Astrocyte of the hippocampus (primary cell): ENCODE results near the gene SPCS1.
A peak's percentile ranks its signal among the peaks of the same experiment; 100 is the strongest.
"Not testable (repeated sequence)": the region's sequence is repeated elsewhere in the genome, so short reads cannot be mapped to it uniquely, and the experiment has no call there.

Source experiments
- DNase-seq: peaks from one replicate; pipeline ENCODE4 v3.0.0; 2011; ENCODE audit warnings: low read depth, low spot score

The SPCS1 gene

GRCh38 chr3:52694528-52695189, 11.2 kb upstream of the SPCS1 start:
- no peak for DNase-seq

GRCh38 chr3:52695798-52696671, 9.9 kb upstream of the SPCS1 start:
- DNase-seq, result no peak

DNA sequence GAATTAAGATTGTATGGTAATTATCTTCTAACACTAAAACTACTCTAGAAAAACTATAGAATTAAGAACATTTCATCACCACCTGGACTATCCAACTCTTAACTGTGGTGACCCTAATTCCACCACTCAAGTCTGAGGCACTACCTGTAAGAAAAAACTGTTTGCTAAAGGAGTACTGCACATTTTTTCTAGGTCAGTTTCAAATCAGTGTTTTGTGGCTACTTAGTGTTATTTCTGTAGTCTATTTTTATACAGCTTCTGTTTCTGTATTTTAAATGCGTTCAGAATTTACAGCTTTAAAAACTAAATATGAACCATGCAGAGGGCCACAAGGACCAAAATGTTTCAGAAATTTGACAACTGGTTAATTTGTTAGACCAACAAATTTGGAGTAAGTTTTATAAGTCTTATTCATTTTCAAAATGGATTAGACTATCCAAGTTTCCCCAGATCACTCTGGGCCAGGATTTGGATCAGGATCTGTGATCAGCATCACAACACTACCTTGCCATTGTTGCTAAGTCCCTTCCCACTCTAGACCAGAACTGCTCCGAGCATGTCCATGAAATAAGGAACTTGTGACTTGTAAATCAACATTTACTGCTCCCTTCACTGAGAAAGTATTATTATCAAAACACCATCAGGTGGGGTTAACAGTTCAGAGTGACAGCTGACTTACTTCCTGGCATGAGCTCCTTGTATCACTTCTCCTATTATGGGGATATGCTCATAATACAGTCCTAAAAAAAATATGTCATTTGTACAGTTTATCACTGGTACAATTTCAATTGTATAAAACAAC, 8.9 kb upstream of the SPCS1 start:
- no peak for DNase-seq

DNA sequence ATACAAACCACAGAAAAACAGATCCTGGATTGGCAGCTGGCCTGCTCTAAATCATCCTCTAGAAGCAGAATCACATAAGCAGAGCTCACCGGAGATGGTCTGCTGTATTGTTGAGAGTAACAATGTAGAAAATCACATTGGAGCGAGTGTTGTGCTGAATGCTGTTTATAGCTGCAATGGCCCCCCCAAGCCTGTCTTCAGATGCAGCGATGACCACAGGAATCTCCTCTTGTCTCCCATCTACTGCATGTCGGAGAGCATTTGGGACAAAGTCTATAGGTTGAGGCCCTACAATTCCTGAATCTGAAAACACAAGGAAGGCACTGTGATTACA, 8.3 kb upstream of the SPCS1 start:
- no peak for DNase-seq

DNA sequence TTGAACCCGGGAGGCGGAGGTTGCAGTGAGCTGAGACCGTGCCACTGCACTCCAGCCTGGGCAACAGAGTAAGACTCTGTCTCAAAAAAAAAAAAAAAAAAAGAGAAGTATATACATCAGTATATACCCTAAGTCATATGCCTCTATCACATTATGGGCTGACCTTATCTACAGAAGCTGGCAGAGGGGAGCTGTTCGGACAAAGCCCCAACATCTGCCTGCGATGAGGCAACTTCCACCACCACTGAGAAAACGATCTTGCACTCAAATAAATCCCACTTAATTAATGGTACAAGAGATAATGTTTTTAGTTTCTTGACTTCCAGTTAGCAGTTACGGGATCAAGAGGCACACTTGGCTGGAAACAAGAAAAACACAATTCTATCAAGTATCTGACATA, 2.6 kb upstream of the SPCS1 start:
- DNase-seq, result no peak

DNA sequence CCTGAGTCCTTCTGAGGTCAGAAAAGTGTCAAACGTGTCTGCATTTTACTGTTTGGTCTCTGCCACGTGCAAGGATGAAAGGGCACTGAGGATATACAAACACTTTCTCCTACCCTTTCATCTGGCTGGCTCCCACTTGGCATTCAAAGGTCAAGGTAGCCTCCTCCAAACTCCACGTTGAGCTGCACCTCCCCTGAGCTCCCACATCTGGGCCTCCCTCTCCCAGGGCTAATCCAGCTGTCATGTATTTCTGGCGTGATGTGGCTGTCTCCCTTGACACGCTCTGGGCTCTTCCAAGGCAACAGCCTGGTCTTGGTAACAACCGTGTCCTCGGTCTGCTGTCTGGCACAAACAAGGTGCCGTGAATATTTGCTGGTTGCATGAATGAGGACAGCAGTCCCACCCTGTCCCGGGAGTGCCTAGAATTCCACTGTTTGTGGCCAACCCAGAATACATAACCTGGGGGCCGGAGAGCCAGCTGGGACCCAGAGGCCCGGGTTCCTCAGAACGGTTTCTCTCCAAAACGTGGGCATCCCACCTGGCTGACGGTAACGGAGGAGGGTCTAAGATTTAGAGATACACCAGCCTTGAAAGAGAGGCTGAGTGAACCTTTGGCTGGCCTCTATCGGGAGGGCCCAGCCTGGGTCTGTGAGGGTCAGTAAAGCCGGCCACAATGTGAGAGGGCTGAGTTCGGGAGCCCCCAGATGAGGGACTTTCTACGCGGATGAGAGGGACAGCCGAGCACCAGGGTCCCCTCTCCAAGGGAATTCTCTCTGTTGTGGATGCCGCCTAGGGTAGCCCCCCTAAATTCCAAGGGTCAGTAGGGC, 1.1 kb upstream of the SPCS1 start:
- peak; percentile 66 for DNase-seq

DNA sequence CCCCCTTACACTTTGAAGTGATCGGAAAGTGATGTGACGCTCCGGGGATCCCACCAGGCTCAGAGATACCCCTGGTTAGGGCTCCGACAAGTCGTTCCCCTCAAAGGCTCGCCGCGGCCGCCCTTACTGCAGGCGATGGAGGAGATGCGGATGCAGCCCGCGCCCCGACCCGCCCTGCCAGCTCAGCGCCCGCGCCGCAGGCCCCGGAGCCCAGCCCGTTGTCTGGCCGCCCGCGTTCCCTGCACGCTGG, 543 bp upstream of the SPCS1 start:
- no peak for DNase-seq

DNA sequence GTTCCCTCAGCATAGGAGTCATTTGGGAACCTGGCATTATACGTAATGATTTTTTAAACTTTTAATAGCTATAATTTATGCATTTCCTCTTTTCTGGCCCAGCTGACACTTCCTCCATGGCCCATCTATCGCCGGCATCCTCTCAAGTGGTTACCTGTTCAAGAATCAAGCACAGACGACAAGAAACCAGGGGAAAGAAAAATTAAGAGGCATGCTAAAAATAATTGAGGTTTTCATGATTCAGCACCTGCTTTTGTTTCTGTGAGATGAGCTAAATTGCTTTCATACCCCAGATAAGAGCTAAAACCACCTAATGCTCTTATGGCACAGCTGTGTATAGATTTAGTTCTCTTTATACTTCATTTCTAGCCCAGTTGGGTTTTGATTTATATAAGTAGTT, 1.7 kb downstream of the SPCS1 start:
- no peak for DNase-seq

GRCh38 chr3:52710512-52710911, 4.6 kb downstream of the SPCS1 start:
- DNase-seq, result no peak

DNA sequence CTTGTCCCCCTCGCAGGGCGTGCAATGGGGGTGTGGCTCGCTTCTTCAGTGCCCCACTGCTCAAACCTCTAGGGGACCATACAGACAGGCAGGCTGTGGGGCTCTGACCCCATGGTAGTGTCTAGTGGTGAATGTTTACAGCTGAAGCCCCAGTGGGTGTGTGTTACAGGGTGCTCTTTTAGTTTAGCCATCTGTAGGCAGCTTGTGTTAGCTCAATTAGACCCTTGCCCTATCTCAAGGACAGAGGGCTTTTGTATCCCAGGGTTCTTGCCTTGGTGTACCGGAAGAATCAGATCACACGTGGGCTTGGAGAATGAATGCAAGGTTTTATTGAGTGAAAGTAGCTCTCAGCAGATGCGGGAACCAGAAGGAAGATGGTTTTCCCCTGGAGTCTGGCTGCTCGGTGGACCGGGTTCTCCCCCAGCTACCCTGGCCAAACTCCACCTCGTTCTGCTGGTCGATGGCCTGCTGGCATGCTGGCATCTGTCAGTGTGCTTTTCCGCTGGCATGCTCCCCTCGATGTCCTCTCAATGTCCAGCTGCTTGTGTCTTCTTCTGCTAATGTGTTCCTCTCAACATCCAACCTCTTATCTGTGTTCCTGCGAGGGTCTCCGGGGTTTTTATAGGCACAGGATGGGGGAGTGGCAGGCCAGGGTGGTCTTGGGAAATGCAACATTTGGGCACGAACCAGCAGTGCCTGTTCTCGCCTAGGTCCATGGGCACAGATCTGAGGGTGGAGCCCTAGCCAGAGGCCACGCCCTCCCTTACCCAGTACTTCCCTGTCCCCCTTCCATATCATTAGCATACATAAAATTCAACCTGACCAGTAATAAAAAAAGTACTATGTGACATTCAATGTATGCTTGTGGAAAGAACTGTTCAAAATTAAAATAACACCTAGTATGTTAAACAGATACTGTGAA, 6.6 kb downstream of the SPCS1 start:
- DNase-seq, result no peak

DNA sequence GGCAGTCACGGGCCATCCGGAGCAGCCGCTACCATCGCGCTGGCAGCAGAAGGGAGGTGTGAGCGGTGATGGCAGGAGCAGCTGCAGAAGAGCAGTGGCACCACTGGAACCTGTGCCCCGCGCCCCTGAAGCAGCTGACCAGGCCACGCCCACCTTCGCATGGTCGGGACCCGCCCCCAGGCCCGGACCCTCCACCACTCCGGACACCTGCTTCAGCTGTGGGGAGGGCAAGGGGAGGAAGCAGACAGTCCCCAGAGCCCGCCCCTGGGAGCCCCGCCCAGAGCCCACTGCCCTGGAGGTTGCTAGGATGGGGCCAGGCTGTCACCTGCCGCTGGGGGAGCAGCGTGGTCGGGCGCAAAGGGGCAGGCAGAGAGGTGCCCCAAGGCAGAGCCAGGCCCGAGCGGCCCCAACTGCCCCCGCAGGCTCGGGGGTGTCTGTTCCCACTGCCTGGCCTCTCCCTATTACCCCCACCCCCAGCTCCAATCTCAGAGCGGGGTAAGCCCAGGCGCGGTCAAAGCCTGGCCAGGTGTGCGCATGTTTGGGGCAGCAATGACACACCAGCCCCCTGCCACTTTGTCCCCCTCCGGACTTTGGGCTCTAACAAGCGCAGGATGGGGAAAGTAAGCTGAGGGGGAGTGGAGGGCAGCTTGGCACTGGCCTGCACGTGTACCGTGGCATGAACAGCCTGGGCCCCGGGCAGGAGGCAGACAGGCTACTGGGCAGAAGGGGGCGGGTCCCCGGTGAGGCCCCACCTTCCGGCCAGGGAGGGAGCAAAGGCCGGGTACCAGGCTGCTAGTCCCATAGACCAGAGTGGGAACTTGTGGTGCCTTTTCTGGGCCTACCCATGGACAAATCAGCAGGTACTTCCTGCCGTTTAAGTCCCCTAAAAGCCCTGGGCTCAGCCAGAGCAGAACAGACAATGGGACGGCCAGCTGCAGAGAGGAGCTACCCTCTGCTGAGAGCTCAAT, 8.7 kb downstream of the SPCS1 start:
- DNase-seq, result no peak

DNA sequence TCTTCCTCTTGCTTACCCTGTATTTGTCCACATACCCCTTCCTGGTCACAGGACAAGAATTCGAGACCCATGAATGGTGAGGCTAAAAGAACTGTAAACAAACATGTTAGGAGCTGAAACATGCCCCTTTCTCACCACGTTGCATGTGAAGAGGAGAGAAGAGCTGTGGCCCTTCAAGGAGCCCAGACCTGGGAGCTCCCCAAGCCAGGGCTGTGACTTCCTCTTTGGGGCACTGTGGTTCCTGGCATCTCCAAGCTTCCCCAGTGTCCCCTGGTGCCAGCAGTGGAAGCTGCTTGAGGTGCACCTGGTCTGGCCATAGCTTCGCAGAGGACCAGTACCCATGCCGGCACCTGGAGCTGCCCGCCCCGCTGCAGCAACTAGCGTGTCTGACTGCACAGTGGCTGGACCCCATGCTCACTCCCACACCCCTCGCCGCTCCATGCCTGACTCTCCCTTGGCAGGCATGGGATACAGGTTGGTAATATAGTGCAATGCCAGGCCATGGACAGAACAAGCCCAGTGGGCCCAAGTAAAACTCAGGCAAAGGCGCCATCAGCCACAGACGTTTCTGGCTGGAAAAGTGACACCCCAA, 9.9 kb downstream of the SPCS1 start:
- no peak for DNase-seq

DNA sequence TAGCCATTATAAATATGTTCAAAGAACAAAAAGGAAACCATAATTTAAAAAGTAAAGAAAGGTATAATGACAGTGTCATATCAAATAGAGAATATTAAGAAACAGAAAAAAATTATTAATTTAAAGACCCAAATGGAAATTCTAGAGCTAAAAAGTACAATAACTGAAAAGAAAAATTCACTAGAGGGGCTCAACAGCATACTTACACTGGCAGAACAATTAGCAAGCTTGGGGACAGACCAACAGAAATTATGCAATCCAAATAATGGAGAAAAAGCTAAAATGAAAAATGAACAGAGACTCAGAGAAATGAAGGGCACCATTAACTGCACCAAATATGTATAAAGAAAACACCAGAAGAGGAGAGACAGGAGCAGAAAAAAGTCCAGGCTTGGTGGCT, 13.7 kb downstream of the SPCS1 start:
- no peak for DNase-seq

GRCh38 chr3:52721002-52721729, 15.3 kb downstream of the SPCS1 start:
- no peak for DNase-seq

DNA sequence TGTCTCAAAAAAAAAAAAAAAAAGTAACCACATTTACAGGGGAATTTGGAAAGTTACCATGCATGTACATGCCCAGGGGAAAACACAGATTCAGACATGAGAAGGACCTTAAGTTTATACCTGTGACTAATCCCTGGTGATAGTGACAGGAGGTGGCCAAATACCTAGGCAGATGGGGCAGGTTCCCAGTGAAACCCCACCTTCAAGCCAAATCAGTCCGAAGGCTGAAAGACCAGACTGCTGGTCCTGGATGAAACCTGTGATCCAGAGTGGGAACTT, 15.8 kb downstream of the SPCS1 start:
- no peak for DNase-seq

- DNase-seq, result no peak
Observed at GRCh38 chr3:52722491-52722890, 16.6 kb downstream of the SPCS1 start.

DNA sequence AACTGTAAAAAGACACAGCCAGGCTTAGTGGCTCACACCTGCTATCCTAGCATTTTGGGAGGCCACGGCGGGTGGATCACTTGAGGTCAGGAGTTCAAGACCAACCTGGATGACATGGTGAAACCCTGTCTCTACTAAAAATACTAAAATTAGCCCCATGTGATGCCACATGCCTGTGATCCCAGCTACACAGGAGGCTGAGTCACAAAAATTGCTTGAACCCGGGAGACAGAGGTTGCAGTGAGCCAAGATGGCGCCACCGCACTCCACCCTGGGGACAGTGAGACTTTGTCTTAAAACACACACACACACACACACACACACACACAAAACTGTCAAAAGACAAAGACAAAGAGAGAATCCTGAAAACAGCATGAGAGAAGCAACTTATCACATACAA, 18.0 kb downstream of the SPCS1 start:
- DNase-seq, result no peak

- no peak for DNase-seq
Observed at GRCh38 chr3:52724511-52724910, 18.6 kb downstream of the SPCS1 start.

GRCh38 chr3:52728753-52729152, 22.8 kb downstream of the SPCS1 start:
- not testable (repeated sequence) for DNase-seq
